Pancreas (tissue), 10 donors: ENCODE data around the gene HYOU1. TPM values are rescaled to one million over a fixed set of nuclear protein-coding genes. Genes with fewer than 3 reads are reported as not detected.
"Not testable (repeated sequence)": the region's sequence is repeated elsewhere in the genome, so short reads cannot be mapped to it uniquely, and the experiment has no call there.

Experiments used
- ATAC-seq, 4 donors: fragments of 200-7000 bp; cut with Tn5 transposase; one replicate each; pipeline versions ENCODE4 v1.8.0 to v1.9.1; 2020; ENCODE audit warnings: mild to moderate bottlenecking in 4 of 4, moderate library complexity in 4 of 4
- DNase-seq, 6 donors: peaks; one replicate each; pipeline ENCODE4 v3.0.0-alpha.2; 2020
- FAIRE-seq: peaks from 2 replicates; lab custom pipeline; 2012; peaks lifted over from hg19 to GRCh38; lab: Jason Lieb, UNC
- H3K27ac ChIP-seq, 4 donors: fragments of 200-600 bp; sonication (generic); 1 replicate in 3 of 4; 2 replicates in 1 of 4; pipeline versions ENCODE4 v1.5.0 to v1.8.0; 2020
- H3K27me3 ChIP-seq, 4 donors: fragments of 200-600 bp; one replicate each; pipeline ENCODE4 v1.8.0; 2021
- H3K36me3 ChIP-seq, 3 donors: fragments of 200-600 bp; sonication (generic) in 1 of 3; one replicate each; pipeline versions ENCODE4 v1.5.0 to v1.8.0; 2020 to 2021
- H3K4me1 ChIP-seq, 3 donors: fragments of 200-600 bp; one replicate each; pipeline ENCODE4 v1.8.0; 2021
- H3K4me3 ChIP-seq, 4 donors: fragments of 200-600 bp; sonication (generic) in 2 of 4; one replicate each; pipeline versions ENCODE4 v1.5.0 to v1.8.0; 2020 to 2021
- H3K9me3 ChIP-seq, 4 donors: fragments of 200-600 bp; one replicate each; pipeline ENCODE4 v1.8.0; 2021
- WGBS, 2 donors: extraction: QIAGEN DNeasy Blood & Tissue Kit; methylation state at CpG; one replicate each; pipeline ENCODE4 v1.1.7; 2013; 5-methylcytosine and 5-hydroxymethylcytosine counted together
- intact Hi-C, 3 donors: fragments of 100-400 bp; cut with DNase I; formaldehyde crosslinking; loops; one replicate each; pipeline versions ENCODE4 v1.11.1 to v1.14.2; 2022
- polyA plus RNA-seq, 2 donors: library from polyadenylated mRNA; stranded (reverse); fragments of 200-250 nt; gene quantifications; one replicate each; pipeline ENCODE4 v1.2.3, GENCODE V29; 2013
- total RNA-seq, 6 donors: library from RNA; stranded (reverse); fragmentation: NEBNext Ultra II Directional in 4 of 6; extraction: Animal tissue kit (Norgen Biotek cat#: 25700) in 4 of 6; gene quantifications; one replicate each; pipeline versions ENCODE4 v1.2.1 to v1.2.4, GENCODE V29; 2021 to 2023
- TF ChIP-seq, protein P1 (sequence below), 4 donors: fragments of 200-600 bp; sonication (generic) in 3 of 4; IDR thresholded peaks; one replicate each; pipeline versions ENCODE4 v1.5.0 to v1.8.0; 2021; ENCODE audit warnings: antibody characterized with exemption in 4 of 4
- donor health status: healthy with polysubstance abuse.
- donor health status: DM: no; HTN: no; CAD: no; lungs with moderate emphysema.
- donor health status: DM: no; HTN: no; CAD: no.
- donor health status: control.
- donor health status: control.
- donor health status: Bipolar disorder and iron deficiency.
- donor health status: DM: yes; HTN: yes; CAD: no.
- donor health status: DM: no; HTN: no; CAD: no.
- donor health status: DM: no; HTN: no; CAD: no.
- donor health status: DM: yes; HTN: yes; CAD: no.

HYOU1 gene
- total and polyA plus RNA-seq, 8 donors = 79.2 to 210 (median 143) TPM

DNA sequence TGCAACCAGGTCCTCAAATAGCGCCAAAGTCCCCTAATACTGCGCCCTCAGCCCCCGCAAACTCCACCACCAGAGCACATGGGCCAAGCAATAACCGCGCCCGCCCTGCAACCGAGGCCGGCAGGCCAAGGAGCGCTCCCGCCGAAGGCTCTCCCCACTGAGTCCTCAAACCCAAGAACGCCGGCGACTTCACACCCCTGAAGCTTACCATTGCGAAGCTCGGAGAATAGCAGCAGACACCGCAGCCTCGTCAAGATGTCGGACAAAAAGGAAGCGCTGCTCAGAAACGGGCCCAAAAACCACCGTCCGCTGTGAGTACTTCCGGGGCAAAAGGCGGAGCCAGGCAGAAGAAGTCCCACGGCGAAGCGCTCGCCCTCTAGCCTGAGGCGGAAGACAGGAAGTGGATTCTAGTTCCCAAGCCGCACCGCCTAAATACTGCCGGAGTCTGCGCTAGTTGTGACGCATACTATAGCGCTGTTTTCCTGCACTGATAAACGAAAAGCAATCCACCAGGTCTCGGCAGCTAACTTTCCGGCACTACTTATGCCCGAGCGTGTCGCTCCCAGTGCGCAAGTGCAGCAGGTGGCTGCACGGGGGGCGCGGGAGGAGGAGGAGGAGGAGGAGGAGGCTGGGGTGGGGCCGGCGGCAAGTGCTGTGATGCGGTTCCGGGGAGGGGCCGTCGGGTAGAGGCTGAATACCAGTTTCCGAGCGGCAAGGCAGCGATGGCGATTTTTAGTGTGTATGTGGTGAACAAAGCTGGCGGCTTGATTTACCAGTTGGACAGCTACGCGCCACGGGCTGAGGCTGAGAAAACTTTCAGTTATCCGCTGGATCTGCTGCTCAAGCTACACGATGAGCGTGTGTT is 38.7 kb downstream of the HYOU1 start, which contains the start of the genes RPS25 and TRAPPC4:
Gene RPS25, minus strand, starts transcription at position 270 of the 865 bp plus-strand sequence. Its CDS starts 59 bp downstream, at position 211.
Gene TRAPPC4, plus strand, starts transcription at position 693 of the 865 bp plus-strand sequence. Its CDS starts 30 bp downstream, at position 723.
- no peak for FAIRE-seq

DNA sequence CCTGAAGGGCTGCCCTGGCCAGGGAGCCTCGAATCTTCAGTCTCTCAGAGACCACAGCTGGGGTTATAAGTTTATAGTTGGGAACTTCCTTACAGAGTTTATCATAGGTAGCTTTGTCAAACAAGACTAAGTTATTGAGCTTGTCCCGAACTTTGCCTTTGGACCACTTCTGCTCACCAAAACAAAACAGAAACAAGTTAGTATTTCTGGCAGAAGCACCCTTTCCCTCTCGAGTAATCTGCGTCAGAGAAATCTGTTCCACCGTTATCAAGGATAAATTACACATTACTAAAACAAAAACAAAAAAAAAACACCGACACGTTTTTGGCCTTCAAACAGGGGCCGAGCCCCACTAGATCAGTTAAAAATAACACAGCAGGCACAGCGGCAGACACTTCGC is 39.6 kb downstream of the HYOU1 start:
- H3K4me1 ChIP-seq = peaks cover 17 to 35% (median 29%) of the 10 kb centered on the region in 3 donors
- 1 to 2% methylated on average over 10 of the region's 10 CpGs for WGBS, 2 donors
- peaks cover 6 to 20% (median 9%) of the 10 kb centered on the region in 3 donors for H3K36me3 ChIP-seq
- H3K9me3 ChIP-seq, intact Hi-C loops, ATAC-seq, FAIRE-seq, H3K27me3 ChIP-seq: not testable (repeated sequence)
- peak in 1 of 6 donors; percentile 2 for DNase-seq
- peak overlapping the region; percentile 67 to 88 (median 74) for H3K4me3 ChIP-seq
- peak overlapping the region in 3 of 4 donors; percentile 87 to 93 (median 89) for H3K27ac ChIP-seq

More for the DNA sequence above, 38.7 kb downstream of the HYOU1 start, which contains the start of the genes RPS25 and TRAPPC4:
- DNase-seq (peak; percentile 90 to 96 (median 94)), ATAC-seq (peak; percentile 88 to 95 (median 92))
- Histone ChIP-seq H3K27me3 (no peaks in the 10 kb centered on the region), H3K36me3 (peaks cover 6 to 20% (median 11%) of the 10 kb centered on the region in 3 donors), H3K4me1 (peaks cover 17 to 36% (median 29%) of the 10 kb centered on the region in 3 donors), H3K27ac (peak within 1 kb of the TSS; percentile 84 to 93 (median 88)), H3K4me3 (peak within 1 kb of the TSS; percentile 67 to 88 (median 74)), H3K9me3 (no peaks in the 10 kb centered on the region)
- intact Hi-C loops = no loop called here
- TF ChIP-seq, protein P1, sequence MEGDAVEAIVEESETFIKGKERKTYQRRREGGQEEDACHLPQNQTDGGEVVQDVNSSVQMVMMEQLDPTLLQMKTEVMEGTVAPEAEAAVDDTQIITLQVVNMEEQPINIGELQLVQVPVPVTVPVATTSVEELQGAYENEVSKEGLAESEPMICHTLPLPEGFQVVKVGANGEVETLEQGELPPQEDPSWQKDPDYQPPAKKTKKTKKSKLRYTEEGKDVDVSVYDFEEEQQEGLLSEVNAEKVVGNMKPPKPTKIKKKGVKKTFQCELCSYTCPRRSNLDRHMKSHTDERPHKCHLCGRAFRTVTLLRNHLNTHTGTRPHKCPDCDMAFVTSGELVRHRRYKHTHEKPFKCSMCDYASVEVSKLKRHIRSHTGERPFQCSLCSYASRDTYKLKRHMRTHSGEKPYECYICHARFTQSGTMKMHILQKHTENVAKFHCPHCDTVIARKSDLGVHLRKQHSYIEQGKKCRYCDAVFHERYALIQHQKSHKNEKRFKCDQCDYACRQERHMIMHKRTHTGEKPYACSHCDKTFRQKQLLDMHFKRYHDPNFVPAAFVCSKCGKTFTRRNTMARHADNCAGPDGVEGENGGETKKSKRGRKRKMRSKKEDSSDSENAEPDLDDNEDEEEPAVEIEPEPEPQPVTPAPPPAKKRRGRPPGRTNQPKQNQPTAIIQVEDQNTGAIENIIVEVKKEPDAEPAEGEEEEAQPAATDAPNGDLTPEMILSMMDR (IDR thresholded peaks at IDR 0.05) = no peak
- WGBS, 2 donors = 0% methylated on average over 62 to 63 of the region's 63 CpGs

DNA sequence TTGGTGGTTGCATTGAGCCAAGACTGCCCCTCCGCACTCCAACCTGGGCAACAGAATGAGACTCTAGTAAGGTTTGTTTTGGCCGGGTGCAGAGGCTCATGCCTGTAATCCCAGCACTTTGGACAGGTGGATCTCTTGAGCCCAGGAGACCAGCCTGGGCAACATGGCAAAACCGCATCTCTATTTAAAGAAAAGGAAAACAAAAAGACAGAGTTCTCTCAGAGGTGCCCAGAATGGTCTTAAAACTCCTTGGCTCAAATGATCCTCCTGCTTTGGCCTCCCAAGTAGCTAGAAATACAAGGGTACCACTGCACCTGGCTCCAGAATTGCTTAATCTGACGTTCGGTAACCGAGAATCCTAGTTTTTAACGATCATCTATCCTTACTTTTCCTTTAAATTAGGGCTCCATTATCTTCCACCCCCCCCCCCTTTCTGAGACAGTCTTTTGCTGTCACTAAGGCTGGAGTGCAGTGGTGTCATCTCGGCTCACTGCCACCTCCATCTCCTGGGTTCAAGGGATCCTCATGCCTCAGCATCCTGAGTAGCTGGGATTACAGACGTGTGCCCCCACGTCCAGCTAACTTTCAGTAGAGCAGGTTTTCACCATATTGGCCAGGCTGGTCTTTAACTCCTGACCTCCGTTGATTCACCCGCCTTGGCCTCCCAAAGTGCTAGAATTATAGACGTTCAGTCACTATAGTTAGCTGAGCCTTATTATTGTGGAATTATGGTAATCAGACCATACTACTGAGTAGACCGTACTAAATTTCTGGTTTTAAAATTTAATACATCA is 40.6 kb downstream of the HYOU1 start:
- FAIRE-seq (no peak), ATAC-seq (no peak), DNase-seq (peak in 1 of 6 donors; percentile 17)
- Histone ChIP-seq H3K36me3 (peaks cover 6 to 20% (median 9%) of the 10 kb centered on the region in 3 donors), H3K27ac (no peak overlapping the region), H3K9me3 (no peaks in the 10 kb centered on the region), H3K27me3 (no peaks in the 10 kb centered on the region), H3K4me3 (peak overlapping the region in 3 of 4 donors; percentile 69 to 88 (median 80)), H3K4me1 (peaks cover 17 to 35% (median 24%) of the 10 kb centered on the region in 3 donors)
- TF ChIP-seq, protein P1 (IDR thresholded peaks at IDR 0.05) = no peak
- WGBS, 2 donors = 56 to 61% methylated on average over 14 of the region's 14 CpGs
- intact Hi-C loops = no loop called here

DNA sequence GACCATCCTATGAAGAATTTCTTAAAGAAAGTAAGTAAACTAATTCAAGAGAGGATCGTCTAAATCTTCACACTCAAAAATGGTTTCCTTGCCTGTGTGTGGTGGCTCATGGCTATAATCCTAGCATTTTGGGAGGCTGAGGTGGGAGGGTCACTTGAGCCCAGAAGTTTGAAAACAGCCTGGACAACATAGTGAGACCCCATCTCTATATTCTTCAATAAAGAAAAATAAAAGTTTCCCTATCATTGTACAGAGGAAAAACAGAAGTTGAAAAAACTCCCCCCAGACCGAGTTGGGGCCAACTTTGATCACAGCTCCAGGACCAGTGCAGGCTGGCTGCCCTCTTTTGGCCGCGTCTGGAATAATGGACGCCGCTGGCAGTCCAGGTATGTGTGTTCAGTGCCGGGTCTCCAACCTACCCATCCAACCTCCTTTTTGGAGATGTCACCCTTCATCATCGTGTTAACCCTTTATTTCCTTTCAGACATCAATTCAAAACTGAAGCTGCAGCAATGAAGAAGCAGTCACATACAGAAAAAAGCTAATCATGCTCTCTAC is 41.9 kb downstream of the HYOU1 start:
- Histone ChIP-seq H3K4me3 (no peak overlapping the region), H3K4me1 (peaks cover 11 to 26% (median 13%) of the 10 kb centered on the region in 3 donors), H3K9me3 (no peaks in the 10 kb centered on the region), H3K27me3 (no peaks in the 10 kb centered on the region), H3K36me3 (peaks cover 6 to 29% (median 9%) of the 10 kb centered on the region in 3 donors), H3K27ac (no peak overlapping the region)
- peak in 1 of 6 donors; percentile 30 for DNase-seq
- intact Hi-C loops = no loop called here
- 37 to 44% methylated on average over 8 of the region's 8 CpGs for WGBS, 2 donors
- no peak for FAIRE-seq
- TF ChIP-seq, protein P1 (IDR thresholded peaks at IDR 0.05) = no peak
- no peak for ATAC-seq
